ENCODE results near the gene TMEM132D.

The TMEM132D gene

DNA sequence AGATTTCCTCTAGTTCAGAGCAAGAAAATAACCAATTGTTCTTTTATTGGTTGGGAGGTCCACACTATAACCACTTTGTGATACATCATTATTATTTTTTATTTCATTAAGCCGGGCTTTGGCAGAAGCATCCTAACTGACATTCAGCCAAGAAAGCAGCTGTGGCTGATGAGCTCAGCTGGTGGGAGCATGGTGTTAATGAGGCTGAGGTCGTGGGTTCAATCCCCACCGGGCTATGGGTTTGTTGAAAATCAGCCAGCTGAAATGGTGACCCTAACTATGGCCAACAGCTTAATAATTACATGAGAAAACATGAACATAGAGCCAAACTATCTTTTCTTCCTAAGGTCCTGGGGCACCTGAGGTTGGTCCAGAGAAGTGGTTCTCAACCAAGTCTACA lies 672.3 kb downstream of the TMEM132D start:
- Mint-ChIP-seq H3K27me3 (ENCODE audit: low read depth) (no peaks in the 10 kb centered on the region), H3K4me1 (no peaks in the 10 kb centered on the region), H3K4me3 (no peak overlapping the region), H3K9me3 (no peaks in the 10 kb centered on the region), H3K27ac (no peak overlapping the region), H3K36me3 (ENCODE audit: low read depth) (no peaks in the 10 kb centered on the region)
- TF ChIP-seq, protein P1, sequence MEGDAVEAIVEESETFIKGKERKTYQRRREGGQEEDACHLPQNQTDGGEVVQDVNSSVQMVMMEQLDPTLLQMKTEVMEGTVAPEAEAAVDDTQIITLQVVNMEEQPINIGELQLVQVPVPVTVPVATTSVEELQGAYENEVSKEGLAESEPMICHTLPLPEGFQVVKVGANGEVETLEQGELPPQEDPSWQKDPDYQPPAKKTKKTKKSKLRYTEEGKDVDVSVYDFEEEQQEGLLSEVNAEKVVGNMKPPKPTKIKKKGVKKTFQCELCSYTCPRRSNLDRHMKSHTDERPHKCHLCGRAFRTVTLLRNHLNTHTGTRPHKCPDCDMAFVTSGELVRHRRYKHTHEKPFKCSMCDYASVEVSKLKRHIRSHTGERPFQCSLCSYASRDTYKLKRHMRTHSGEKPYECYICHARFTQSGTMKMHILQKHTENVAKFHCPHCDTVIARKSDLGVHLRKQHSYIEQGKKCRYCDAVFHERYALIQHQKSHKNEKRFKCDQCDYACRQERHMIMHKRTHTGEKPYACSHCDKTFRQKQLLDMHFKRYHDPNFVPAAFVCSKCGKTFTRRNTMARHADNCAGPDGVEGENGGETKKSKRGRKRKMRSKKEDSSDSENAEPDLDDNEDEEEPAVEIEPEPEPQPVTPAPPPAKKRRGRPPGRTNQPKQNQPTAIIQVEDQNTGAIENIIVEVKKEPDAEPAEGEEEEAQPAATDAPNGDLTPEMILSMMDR (IDR thresholded peaks at IDR 0.05; ENCODE audit: unreplicated experiment in 3 of 3): no peak

DNA sequence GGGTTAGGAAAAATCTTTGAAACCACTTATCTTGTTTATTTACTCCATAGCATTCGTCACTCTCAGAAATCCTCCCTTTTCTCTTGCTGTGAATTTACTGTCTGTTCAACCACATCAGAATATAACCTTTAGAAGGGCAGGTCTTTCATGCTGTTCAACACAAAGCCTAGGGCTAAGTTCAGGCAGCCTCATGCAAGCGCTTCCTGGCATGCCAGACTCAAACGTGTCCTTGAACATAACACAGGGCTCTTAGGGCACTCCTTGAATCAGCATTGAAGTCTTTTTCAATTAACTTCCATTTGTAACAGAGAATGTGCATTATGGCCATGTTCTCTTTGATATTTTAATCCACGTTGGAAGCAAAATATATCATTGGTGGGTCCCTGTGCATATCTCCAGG lies 672.8 kb downstream of the TMEM132D start:
- Mint-ChIP-seq H3K36me3 (ENCODE audit: low read depth) (no peaks in the 10 kb centered on the region), H3K27me3 (ENCODE audit: low read depth) (no peaks in the 10 kb centered on the region), H3K27ac (no peak overlapping the region), H3K4me3 (no peak overlapping the region), H3K9me3 (no peaks in the 10 kb centered on the region), H3K4me1 (no peaks in the 10 kb centered on the region)
- TF ChIP-seq, protein P1 (IDR thresholded peaks at IDR 0.05; ENCODE audit: unreplicated experiment in 3 of 3): no peak

DNA sequence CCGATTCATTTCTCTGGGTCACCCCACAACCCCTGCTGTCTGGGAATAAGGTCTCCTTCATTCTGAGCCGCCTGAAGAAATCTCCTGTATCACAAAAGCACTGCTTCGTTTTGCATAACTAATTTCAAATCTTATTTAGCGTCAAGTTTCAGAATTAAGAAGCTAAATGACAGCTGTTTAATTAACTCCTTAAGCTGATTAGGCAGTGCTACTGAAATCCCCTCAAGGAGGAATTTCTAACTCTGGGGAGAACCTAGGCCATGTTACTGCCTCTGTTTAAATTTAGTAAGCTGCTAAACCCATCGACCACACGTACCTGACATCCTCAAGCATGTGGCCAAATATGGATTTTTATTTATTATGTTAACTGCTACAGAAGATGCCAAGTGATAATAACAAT lies 677.0 kb downstream of the TMEM132D start:
- no peak overlapping the region for H3K4me3 Mint-ChIP-seq
- H3K9me3 Mint-ChIP-seq: no peaks in the 10 kb centered on the region
- no peak overlapping the region for H3K27ac Mint-ChIP-seq
- H3K27me3 Mint-ChIP-seq (ENCODE audit: low read depth): no peaks in the 10 kb centered on the region
- no peaks in the 10 kb centered on the region for H3K4me1 Mint-ChIP-seq
- TF ChIP-seq, protein P1 (IDR thresholded peaks at IDR 0.05; ENCODE audit: unreplicated experiment in 3 of 3): no peak
- no peaks in the 10 kb centered on the region for H3K36me3 Mint-ChIP-seq (ENCODE audit: low read depth)

DNA sequence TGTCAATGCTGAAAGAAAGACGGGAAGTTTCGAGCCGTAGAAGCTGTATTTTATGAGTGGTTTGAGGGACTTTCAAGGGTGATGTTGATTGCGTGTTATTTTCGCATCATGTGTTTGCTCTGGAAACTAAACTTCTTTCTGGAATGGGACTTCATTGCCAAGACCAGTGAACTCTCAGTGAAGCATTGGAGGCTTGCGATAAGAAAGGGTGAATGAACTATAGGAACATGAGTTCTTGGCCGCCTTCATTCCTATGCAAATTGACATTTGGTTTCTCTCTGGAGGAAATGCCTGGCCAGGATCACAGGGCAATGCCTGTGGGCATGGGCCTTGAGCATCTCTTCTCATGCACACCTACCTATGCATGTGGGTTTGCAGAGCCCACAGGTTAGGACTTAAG lies 677.8 kb downstream of the TMEM132D start:
- H3K27ac Mint-ChIP-seq: no peak overlapping the region
- H3K4me3 Mint-ChIP-seq: no peak overlapping the region
- H3K9me3 Mint-ChIP-seq: peaks cover 2% of the 10 kb centered on the region
- TF ChIP-seq, protein P1 (IDR thresholded peaks at IDR 0.05; ENCODE audit: unreplicated experiment in 3 of 3): no peak
- no peaks in the 10 kb centered on the region for H3K36me3 Mint-ChIP-seq (ENCODE audit: low read depth)
- no peaks in the 10 kb centered on the region for H3K4me1 Mint-ChIP-seq
- H3K27me3 Mint-ChIP-seq (ENCODE audit: low read depth): no peaks in the 10 kb centered on the region

DNA sequence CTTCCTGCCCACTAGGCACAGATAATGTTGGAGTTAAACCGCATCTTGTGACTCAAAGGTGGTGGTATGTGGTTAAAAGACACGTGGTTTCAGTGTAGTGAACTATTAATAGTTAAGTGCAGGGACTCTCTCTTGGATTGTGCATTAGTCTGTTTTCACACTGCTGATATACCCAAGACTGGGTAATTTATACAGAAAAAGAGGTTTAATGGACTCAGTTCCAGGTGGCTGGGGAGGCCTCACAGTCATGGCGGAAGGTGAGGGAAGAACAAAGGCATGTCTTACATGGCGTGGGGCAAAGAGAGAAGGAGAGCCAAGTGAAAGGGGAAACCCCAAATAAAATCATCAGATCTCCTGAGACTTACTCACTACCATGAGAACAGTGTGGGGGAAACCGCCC lies 688.3 kb downstream of the TMEM132D start:
- H3K27ac Mint-ChIP-seq: no peak overlapping the region
- H3K9me3 Mint-ChIP-seq: peaks cover 13% of the 10 kb centered on the region
- H3K36me3 Mint-ChIP-seq (ENCODE audit: low read depth): no peaks in the 10 kb centered on the region
- no peaks in the 10 kb centered on the region for H3K4me1 Mint-ChIP-seq
- H3K4me3 Mint-ChIP-seq: no peak overlapping the region
- H3K27me3 Mint-ChIP-seq (ENCODE audit: low read depth): no peaks in the 10 kb centered on the region
- TF ChIP-seq, protein P1 (IDR thresholded peaks at IDR 0.05; ENCODE audit: unreplicated experiment in 3 of 3): no peak

DNA sequence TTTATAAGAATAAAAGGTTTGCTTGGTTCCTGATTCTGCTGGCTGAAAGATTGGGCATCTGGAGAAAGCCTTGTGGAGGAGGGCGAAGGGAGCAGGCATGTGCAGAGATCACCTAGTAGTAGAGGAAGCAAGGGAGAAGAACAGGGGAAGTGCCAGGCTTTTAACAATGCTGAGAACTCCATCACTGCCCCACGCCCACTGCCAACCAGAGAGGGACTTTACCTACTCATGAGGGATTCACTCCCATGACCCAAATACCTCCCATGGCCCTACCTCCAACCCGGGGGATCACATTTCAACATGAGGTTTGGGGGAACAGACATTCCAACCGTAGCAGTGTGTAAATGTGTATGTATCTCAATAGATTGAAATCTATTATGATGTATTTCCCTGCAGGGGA lies 690.3 kb downstream of the TMEM132D start:
- no peak overlapping the region for H3K27ac Mint-ChIP-seq
- peaks cover 7% of the 10 kb centered on the region for H3K9me3 Mint-ChIP-seq
- TF ChIP-seq, protein P1 (IDR thresholded peaks at IDR 0.05; ENCODE audit: unreplicated experiment in 3 of 3): no peak
- H3K4me1 Mint-ChIP-seq: no peaks in the 10 kb centered on the region
- no peak overlapping the region for H3K4me3 Mint-ChIP-seq
- H3K36me3 Mint-ChIP-seq (ENCODE audit: low read depth): no peaks in the 10 kb centered on the region
- H3K27me3 Mint-ChIP-seq (ENCODE audit: low read depth): no peaks in the 10 kb centered on the region

All from nephron (organoid).